Naive thymus-derived CD8-positive, alpha-beta T cell (primary cell): ENCODE results near the gene GADD45B. TPM values are rescaled to one million over a fixed set of nuclear protein-coding genes. Genes with fewer than 3 reads are reported as not detected.

ENCODE experiments used
- ATAC-seq, 2 donors: fragments of 150-1000 bp; cut with Tn5 transposase in 1 of 2; sonication (Bioruptor Pico), chemical (Tn5 transposase) in 1 of 2; 1 replicate in 1 of 2; 2 replicates in 1 of 2; pipeline ENCODE4 v1.10.0; 2021; ENCODE audit warnings: mild to moderate bottlenecking in 2 of 2, moderate library complexity in 2 of 2
- POLR2A ChIA-PET: fragments of 350-600 bp; sonication (Branson Sonifier 250); formaldehyde crosslinking; loops from one replicate; lab custom pipeline; 2021; ENCODE audit warnings: antibody characterized with exemption; lab: Charles Lee
- DNase-seq, 10 donors: peaks; one replicate each; pipeline versions ENCODE4 v3.0.0 to v3.0.0-alpha.2; 2020 to 2022
- H3K27ac Mint-ChIP-seq, 10 donors: one replicate each; pipeline ENCODE4 v1.8.0; 2020 to 2022; ENCODE audit warnings: mild to moderate bottlenecking in 10 of 10, mixed read lengths in 10 of 10, moderate library complexity in 4 of 10, inconsistent platforms in 1 of 10
- H3K27me3 Mint-ChIP-seq, 5 donors: one replicate each; pipeline ENCODE4 v1.8.0; 2021 to 2022; ENCODE audit warnings: mixed read lengths in 5 of 5
- H3K36me3 Mint-ChIP-seq, 3 donors: one replicate each; pipeline ENCODE4 v1.8.0; 2020 to 2022; ENCODE audit warnings: mixed read lengths in 3 of 3, mild to moderate bottlenecking in 2 of 3, inconsistent platforms in 1 of 3
- H3K4me1 Mint-ChIP-seq, 4 donors: one replicate each; pipeline ENCODE4 v1.8.0; 2021 to 2022; ENCODE audit warnings: mixed read lengths in 4 of 4
- H3K4me3 Mint-ChIP-seq, 10 donors: one replicate each; pipeline ENCODE4 v1.8.0; 2020 to 2022; ENCODE audit warnings: mild to moderate bottlenecking in 10 of 10, mixed read lengths in 10 of 10, moderate library complexity in 6 of 10, inconsistent platforms in 1 of 10
- H3K9me3 Mint-ChIP-seq, 9 donors: one replicate each; pipeline ENCODE4 v1.8.0; 2020 to 2022; ENCODE audit warnings: mixed read lengths in 9 of 9, mild to moderate bottlenecking in 3 of 9, inconsistent platforms in 1 of 9, moderate library complexity in 1 of 9
- polyA plus RNA-seq, 3 donors: library from polyadenylated mRNA; unstranded; fragments of 300-500 nt; fragmentation: Illumina TruSeq; gene quantifications; one replicate each; pipeline ENCODE4 v1.2.3, GENCODE V29; 2021
- total RNA-seq, 8 experiments: library from RNA in 2 of 8; stranded (reverse) in 2 of 8; gene quantifications; one replicate each; pipeline ENCODE4 v1.2.3 and lab custom pipeline; 2021 to 2026

GADD45B gene, protein sequence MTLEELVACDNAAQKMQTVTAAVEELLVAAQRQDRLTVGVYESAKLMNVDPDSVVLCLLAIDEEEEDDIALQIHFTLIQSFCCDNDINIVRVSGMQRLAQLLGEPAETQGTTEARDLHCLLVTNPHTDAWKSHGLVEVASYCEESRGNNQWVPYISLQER
- 100 to 1,000 TPM; 108 to 115 TPM for total RNA-seq
- 10 to 100 TPM; 41.0 to 57.3 (median 43.8) TPM for polyA plus RNA-seq
- 55.5 to 432 (median 71.6) reads per million in 6 experiments for total RNA-seq (lab: John Stamatoyannopoulos, UW)

DNA sequence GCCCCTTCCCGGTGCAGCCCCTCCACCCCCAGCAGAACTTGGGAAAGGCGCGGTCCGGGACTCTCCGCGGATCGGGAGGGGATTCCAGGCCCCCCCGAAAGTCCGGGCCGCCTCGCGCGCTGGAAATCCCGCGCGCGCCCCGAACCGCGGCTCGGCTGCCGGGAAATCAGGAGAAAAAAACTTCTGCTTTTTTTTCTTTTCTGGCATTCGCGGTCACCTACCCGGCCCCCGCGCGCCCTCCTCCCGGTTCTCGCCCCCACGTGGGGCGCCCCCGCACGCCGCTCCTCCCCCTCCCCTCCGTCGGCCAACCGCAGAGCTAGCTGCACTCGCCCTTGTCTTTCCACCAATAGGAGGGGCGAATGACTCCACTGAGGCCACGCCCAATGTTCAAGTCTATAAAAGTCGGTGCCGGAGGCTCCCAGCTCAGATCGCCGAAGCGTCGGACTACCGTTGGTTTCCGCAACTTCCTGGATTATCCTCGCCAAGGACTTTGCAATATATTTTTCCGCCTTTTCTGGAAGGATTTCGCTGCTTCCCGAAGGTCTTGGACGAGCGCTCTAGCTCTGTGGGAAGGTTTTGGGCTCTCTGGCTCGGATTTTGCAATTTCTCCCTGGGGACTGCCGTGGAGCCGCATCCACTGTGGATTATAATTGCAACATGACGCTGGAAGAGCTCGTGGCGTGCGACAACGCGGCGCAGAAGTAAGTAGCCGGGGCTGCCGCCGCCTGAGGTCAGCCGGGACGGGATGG lies at the start of gene GADD45B:
GADD45B (plus strand) TSS at position 426 of the 749 bp plus-strand sequence; CDS start at position 658, 232 bp downstream.
- Mint-ChIP-seq H3K27ac (peak within 1 kb of the TSS; percentile 94 to 99 (median 94)), H3K27me3 (peaks cover 0 to 5% (median 0%) of the 10 kb centered on the region in 5 donors), H3K36me3 (peaks cover 0 to 16% (median 3%) of the 10 kb centered on the region in 3 donors), H3K4me3 (peak within 1 kb of the TSS; percentile 95 to 100 (median 98)), H3K9me3 (peaks cover 0 to 3% (median 0%) of the 10 kb centered on the region in 9 donors), H3K4me1 (peaks cover 9 to 36% (median 27%) of the 10 kb centered on the region in 4 donors)
- peak; percentile 92 to 99 (median 98) for DNase-seq
- peak; percentile 53 to 62 for ATAC-seq
- POLR2A ChIA-PET: interaction anchor here (0.6 to 6.1 kb wide), 61 partner anchors 9 to 1996 kb away, joined by 3 to 346 read pairs (median 6); partner anchors contain the start of genes LMNB2, PLEKHJ1, SGTA and THOP1

DNA sequence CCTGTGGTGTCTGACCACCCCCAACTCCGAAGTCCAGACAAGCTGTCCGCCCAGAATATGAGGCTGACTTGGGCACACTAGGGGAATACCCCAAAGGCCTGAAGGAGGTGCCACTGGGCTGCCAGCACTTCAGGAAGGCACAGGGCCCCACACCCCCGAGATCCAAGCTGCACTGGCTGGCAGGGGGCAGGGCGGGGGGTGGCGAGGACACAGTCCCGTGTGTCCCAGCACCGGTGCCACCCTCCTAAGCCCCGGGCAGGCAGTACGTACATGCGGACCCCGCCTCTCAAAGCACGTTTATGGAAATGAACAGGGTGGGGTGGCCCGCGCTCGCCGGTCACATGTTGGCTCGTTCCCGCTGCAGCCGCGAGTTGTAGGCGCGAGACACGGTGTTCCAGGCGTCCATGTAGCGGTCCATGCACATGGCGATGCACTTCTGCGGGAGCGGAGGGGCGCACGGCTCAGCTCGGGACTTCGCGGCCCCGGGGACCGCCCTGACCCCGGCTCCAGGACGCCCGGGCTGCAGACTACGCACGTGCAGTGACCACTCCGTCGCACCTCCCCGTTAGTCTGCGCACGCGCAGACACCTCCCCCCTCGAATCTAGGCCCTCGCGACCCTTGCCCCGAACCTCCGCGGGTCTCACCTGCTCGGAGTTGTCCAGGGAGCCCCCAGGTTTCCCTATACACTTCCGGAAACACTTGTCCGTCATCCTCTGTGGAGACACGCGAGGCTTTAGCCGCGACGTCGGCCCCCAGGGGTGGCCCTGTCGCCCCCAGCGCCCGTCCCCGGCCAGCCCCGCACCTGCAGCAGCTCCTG lies 49.1 kb upstream of the GADD45B start:
- no peaks in the 10 kb centered on the region for H3K27me3 Mint-ChIP-seq
- peak in 4 of 10 donors; percentile 19 to 74 (median 42) for DNase-seq
- H3K36me3 Mint-ChIP-seq: peaks cover 0 to 12% (median 0%) of the 10 kb centered on the region in 3 donors
- ATAC-seq: peak; percentile 2 to 18
- H3K4me1 Mint-ChIP-seq: peaks cover 7 to 21% (median 14%) of the 10 kb centered on the region in 4 donors
- POLR2A ChIA-PET: interaction anchor here (0.6 to 3.1 kb wide), 19 partner anchors 10 to 384 kb away, joined by 3 to 42 read pairs (median 5); partner anchors contain the start of genes GADD45B, LMNB2, LSM7 and PLEKHJ1
- H3K9me3 Mint-ChIP-seq: no peaks in the 10 kb centered on the region
- peak overlapping the region; percentile 92 to 98 (median 94) for H3K4me3 Mint-ChIP-seq
- H3K27ac Mint-ChIP-seq: peak overlapping the region; percentile 48 to 99 (median 97)

DNA sequence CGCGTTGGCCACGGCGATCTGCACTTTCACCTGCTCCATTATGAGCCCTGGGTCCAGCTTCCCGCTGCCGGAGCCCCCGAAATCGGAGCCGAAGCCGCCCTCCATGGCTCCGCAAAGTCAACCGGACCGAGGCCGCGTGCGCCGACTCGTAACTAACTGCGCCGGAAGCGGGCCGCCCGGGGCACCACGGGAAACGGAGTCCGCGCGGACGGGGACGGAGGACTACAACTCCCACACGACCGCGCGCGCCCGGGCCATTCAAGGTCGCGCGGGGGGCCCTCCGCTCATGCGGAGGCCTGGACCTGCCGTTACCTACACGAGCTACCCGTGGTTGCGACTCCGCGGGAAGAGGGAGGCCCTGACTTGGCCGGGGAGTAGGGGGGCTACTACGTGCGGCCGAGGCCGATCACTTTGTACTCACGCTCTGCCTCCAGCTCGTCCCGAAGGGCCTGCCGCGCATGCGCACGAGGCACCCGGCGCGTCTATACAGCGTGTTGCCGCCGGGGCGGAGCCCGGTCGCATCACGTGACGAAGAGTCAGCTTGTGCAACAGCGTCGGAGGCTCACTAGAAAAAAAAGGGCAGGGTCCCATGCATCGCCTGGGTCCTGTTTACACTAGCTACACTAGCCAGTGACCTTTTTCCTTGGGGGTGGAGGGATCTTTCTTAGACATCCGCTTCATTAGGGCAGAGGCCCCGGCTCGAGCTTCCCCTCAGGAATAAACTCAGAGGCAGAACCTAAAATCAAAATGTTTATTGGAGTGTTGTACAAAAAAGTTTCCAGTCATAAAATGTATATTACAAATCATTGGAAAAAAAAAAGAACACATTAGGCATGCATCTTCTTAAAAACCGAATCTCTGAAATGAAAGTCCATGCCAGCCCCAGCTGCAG lies 48.3 kb upstream of the GADD45B start, which contains the start of gene TIMM13:
TIMM13 (minus strand) TSS at position 158 of the 892 bp plus-strand sequence; CDS start at position 105, 53 bp downstream.
- H3K27ac Mint-ChIP-seq: peak within 1 kb of the TSS; percentile 95 to 99 (median 97)

DNA sequence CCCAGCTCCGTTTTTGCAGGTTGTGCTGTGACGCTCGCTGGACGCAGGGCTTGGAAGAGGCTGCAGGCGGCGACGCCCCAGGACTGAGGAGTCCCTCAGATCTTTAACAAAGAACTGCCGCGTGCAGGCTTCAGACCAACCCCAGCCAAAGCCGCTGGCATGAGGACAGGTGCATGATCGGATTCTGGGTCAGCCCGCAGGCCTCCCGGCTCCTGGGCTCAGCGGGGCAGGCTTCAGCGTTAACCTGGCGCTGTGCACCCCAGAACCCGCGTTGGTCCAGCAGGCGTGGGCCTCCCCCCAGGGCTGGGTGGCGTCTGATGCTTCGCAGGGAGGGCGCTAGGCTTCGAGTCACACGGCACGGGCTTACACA lies 47.6 kb upstream of the GADD45B start:
- Mint-ChIP-seq H3K27ac (peak overlapping the region in 7 of 10 donors; percentile 96 to 99 (median 98)), H3K9me3 (no peaks in the 10 kb centered on the region), H3K4me1 (peaks cover 7 to 21% (median 13%) of the 10 kb centered on the region in 4 donors), H3K4me3 (peak overlapping the region in 7 of 10 donors; percentile 92 to 98 (median 95)), H3K27me3 (no peaks in the 10 kb centered on the region), H3K36me3 (peaks cover 0 to 12% (median 0%) of the 10 kb centered on the region in 3 donors)
- POLR2A ChIA-PET: interaction anchor here (0.6 to 3.1 kb wide), 17 partner anchors 16 to 386 kb away, joined by 3 to 42 read pairs (median 5); partner anchors contain the start of genes GADD45B, LMNB2, LSM7 and PLEKHJ1
- ATAC-seq (no peak), DNase-seq (peak in 1 of 10 donors; percentile 62)

More for the DNA sequence above, 48.3 kb upstream of the GADD45B start, which contains the start of gene TIMM13:
- peaks cover 0 to 12% (median 0%) of the 10 kb centered on the region in 3 donors for H3K36me3 Mint-ChIP-seq
- no peaks in the 10 kb centered on the region for H3K9me3 Mint-ChIP-seq
- peak within 1 kb of the TSS; percentile 92 to 98 (median 94) for H3K4me3 Mint-ChIP-seq
- POLR2A ChIA-PET: interaction anchor here (0.6 to 3.1 kb wide), 22 partner anchors 11 to 385 kb away, joined by 3 to 42 read pairs (median 5); partner anchors contain the start of genes GADD45B, LMNB2, LSM7 and PLEKHJ1
- ATAC-seq (peak; percentile 92 to 95), DNase-seq (peak; percentile 94 to 100 (median 96))
- H3K4me1 Mint-ChIP-seq: peaks cover 7 to 21% (median 14%) of the 10 kb centered on the region in 4 donors
- H3K27me3 Mint-ChIP-seq: no peaks in the 10 kb centered on the region

DNA sequence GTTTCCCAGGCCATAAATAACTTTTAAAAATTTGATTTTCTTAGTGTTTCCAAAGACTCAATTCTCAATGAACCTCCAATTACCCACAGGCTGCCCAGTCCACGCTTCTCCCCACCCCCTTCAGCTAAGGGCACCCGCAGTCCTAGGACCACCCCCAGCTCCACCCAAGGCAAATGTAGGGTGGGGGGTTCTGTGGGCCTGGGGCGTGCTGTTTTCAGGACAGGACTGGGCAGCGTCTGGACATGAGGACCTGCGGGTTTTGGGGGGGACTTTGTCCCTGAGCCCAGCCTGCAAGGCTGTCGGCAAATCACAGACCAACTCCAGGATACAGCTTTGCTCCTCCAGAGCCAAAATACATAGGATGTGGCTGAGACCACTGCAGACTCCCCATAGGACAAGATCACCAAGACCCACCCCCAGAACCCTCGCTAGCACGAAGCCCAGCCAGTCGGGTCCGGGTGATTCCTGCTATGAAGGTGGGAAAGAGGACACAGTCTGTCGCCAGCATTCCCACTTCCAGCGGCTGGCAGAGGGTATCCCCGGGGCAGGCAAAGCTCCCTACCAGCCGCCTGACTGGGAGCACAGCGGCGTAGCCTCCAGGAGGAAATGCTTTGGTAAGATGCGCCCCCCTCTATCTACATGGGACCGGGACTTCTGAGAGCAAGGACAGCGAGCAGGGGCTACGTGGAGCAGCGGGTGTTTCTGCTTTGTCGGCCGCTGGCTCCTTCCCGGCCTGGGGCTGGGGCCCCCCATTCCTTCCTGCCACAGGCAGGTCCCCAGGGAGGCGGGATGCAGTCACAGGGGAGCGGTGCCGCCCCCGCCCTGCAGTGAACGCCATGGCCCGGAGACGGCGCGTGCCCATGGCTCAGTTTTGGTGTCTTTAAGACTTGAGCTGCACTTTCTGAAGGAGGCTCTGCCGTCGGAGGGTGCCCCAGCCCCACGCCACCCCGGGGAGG lies 46.9 kb upstream of the GADD45B start:
- DNase-seq (peak in 1 of 10 donors; percentile 59), ATAC-seq (no peak)
- peaks cover 7 to 21% (median 13%) of the 10 kb centered on the region in 4 donors for H3K4me1 Mint-ChIP-seq
- no peaks in the 10 kb centered on the region for H3K27me3 Mint-ChIP-seq
- no peaks in the 10 kb centered on the region for H3K9me3 Mint-ChIP-seq
- H3K4me3 Mint-ChIP-seq: no peak overlapping the region
- POLR2A ChIA-PET: interaction anchor here (0.5 to 3.1 kb wide), 7 partner anchors 27 to 193 kb away, joined by 3 to 42 read pairs (median 5); partner anchors contain the start of genes GADD45B, LMNB2 and PLEKHJ1
- H3K27ac Mint-ChIP-seq: peak overlapping the region in 5 of 10 donors; percentile 24 to 96 (median 53)
- peaks cover 0 to 12% (median 0%) of the 10 kb centered on the region in 3 donors for H3K36me3 Mint-ChIP-seq

DNA sequence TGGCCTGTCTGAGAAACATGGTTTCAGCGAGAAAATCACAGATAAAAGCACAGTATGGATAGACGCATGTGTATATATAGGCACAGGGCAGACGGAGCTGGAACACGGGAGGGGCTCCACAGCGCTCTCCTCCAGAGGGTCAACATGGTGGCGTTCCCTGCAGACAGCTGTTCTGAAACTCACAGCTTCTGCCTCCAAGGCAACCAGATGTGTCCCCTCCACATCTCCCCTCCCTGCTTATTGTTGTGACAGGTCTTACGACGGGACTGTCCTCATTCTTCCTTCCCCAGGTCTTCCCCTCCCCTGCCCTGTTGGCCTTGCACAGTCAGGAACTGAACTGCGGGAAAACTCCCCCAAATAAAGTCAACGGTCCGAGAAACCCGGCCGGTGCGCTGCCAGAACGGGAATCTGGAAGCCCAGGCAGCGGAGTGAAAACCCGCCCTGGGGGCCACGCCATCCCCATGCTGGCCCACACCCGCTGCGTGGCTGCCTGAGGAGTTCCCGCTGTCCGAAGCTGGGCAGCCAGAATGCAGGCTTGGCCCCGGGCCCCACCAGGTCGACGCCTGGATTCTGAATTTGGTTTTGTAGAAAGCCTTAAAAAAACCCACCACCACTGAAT lies 45.9 kb upstream of the GADD45B start:
- ATAC-seq (no peak), DNase-seq (no peak)
- peaks cover 0 to 13% (median 0%) of the 10 kb centered on the region in 3 donors for H3K36me3 Mint-ChIP-seq
- POLR2A ChIA-PET: interaction anchor here (0.5 kb wide), 2 partner anchors 31 to 276 kb away, joined by 3 to 5 read pairs; no protein-coding TSS in a partner anchor
- no peaks in the 10 kb centered on the region for H3K9me3 Mint-ChIP-seq
- H3K4me3 Mint-ChIP-seq: peak overlapping the region in 1 of 10 donors; percentile 3
- H3K27ac Mint-ChIP-seq: peak overlapping the region in 9 of 10 donors; percentile 14 to 89 (median 42)
- no peaks in the 10 kb centered on the region for H3K27me3 Mint-ChIP-seq
- peaks cover 7 to 21% (median 13%) of the 10 kb centered on the region in 4 donors for H3K4me1 Mint-ChIP-seq

DNA sequence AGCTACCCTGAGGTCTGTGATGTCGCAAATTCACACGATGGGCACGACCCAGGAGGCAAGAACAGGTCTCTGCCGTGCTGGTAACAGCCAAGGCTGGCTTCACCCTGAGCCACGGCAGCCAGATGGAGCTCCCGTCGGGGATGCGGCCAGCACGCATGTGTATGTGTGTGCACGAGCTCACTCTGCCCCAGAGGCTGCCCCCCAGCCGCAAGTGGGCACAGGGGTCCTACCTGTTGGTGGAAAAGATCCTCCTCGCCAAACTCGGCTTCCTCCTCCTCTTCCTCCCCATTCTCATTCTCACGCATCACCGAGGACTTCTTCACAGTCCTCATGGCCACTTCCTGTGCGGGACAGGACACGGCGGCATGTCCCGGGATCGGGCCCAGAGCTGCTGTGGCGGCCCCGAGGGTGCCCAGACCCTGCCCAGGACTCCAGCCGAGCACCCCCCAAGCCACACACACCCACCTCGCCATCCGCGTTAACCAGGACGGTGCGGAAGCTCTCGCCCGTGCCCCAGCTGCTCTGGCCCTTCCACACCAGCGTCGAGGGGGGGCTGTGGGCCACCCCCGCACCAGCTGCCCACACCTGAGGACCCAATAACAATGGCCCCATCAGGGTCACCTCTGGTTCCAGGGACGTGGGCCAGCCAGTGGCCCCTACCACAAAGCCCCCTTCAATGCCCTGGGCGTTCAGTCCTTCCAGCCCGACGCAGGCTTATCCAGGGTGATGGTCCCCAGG lies 44.4 kb upstream of the GADD45B start:
- Mint-ChIP-seq H3K4me3 (peak overlapping the region in 1 of 10 donors; percentile 4), H3K9me3 (no peaks in the 10 kb centered on the region), H3K4me1 (peaks cover 6 to 13% (median 9%) of the 10 kb centered on the region in 4 donors), H3K27ac (no peak overlapping the region), H3K36me3 (peaks cover 0 to 14% (median 0%) of the 10 kb centered on the region in 3 donors), H3K27me3 (no peaks in the 10 kb centered on the region)
- POLR2A ChIA-PET: no interaction called here
- DNase-seq: no peak
- no peak for ATAC-seq

DNA sequence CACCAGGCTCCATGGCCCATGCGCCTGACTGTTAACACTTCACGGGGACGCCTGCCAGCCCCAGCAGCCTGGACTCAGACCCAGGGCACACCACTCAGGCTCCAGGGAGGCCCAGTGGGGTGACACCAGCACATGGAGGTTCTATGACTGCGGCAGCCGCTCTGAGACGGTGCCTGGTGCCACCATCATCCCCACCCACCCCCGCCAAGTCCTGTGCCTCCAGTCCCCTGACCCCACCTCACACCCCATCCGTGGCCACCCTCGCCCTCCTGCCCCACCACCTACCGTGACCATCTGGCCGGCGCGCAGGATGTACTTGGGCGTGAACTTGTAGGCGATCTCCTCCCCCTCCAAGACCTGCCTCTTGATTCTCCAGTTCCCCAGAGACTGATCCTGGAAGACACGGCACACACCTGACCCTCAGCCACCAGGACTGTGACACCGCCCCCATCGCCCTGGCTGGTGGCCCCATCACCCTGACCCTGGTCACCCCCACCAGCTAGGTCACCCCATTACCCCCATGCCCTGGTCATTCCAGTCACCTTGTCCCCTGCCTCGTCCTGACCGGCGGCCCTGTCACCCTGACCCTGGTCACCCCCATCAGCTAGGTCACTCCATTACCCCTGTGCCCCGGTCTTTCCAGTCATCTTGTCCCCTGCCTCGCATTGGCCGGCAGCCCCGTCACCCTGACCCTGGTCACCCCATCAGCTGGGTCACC lies 43.6 kb upstream of the GADD45B start:
- DNase-seq: no peak

More for the DNA sequence above, 43.6 kb upstream of the GADD45B start:
- Mint-ChIP-seq H3K9me3 (no peaks in the 10 kb centered on the region), H3K4me1 (peaks cover 3 to 8% (median 5%) of the 10 kb centered on the region in 4 donors), H3K36me3 (peaks cover 0 to 16% (median 0%) of the 10 kb centered on the region in 3 donors), H3K27ac (peak overlapping the region in 3 of 10 donors; percentile 11 to 67 (median 29)), H3K27me3 (no peaks in the 10 kb centered on the region), H3K4me3 (no peak overlapping the region)
- no peak for ATAC-seq
- POLR2A ChIA-PET: no interaction called here
